HuH-7.5 (cell line): ENCODE results near the gene SGTA.

Source experiments
- DNase-seq: peaks from one replicate; pipeline ENCODE4 v3.0.0; 2011; ENCODE audit warnings: low spot score

The SGTA gene

GRCh38 chr19:2770055-2771013 is 12.7 kb downstream of the SGTA start:
- DNase-seq = no peak

- DNase-seq = no peak
Measured at GRCh38 chr19:2769218-2769617, 13.9 kb downstream of the SGTA start.

GRCh38 chr19:2768365-2769132 is 14.5 kb downstream of the SGTA start:
- no peak for DNase-seq

DNA sequence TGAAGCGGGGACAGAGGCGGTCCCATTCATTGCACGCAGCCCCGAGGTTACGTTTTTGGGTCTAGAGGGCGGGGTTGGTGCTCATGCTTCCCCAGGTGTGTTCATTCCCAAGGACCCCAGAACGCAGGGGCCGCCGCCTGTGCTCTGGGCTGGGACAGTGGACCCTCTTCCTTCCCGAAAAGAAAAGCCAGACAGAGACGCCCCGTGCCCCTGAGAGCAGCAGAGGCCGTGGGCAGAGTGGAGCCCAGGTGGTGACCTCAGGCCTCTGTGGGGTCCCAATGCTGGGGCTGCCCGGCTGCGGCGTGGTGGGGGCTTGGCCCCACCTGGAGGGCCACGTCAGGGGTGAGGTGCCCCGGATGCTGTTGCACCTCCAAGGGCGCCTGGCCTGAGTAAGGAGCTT is 15.4 kb downstream of the SGTA start:
- no peak for DNase-seq

GRCh38 chr19:2766594-2767372 is 16.3 kb downstream of the SGTA start:
- DNase-seq = no peak

- DNase-seq = no peak
Measured at GRCh38 chr19:2765376-2765775, 17.7 kb downstream of the SGTA start.

- DNase-seq = no peak
Measured at GRCh38 chr19:2764945-2765344, 18.1 kb downstream of the SGTA start.

DNA sequence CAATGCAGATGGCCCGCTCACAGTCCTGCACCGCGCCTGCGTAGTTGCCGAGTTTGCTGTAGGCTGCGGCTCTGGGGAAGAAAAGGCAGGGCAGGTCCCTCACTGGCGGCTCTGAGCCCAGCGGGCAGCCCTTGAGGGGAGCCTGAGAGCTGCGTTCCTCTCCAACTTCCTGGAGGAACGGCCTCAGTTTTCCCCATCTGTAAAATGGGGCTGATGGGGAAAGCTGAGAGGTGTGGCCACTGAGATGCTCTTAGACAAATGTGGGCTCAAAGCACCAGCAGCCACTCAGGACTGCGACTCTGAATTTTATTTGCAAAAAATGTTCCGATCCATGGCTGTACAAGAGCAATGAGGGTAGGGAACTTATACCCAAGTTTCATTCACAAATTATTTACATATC is 19.4 kb downstream of the SGTA start:
- DNase-seq = no peak

- DNase-seq = no peak
Measured at GRCh38 chr19:2762783-2763496, 20.1 kb downstream of the SGTA start.

DNA sequence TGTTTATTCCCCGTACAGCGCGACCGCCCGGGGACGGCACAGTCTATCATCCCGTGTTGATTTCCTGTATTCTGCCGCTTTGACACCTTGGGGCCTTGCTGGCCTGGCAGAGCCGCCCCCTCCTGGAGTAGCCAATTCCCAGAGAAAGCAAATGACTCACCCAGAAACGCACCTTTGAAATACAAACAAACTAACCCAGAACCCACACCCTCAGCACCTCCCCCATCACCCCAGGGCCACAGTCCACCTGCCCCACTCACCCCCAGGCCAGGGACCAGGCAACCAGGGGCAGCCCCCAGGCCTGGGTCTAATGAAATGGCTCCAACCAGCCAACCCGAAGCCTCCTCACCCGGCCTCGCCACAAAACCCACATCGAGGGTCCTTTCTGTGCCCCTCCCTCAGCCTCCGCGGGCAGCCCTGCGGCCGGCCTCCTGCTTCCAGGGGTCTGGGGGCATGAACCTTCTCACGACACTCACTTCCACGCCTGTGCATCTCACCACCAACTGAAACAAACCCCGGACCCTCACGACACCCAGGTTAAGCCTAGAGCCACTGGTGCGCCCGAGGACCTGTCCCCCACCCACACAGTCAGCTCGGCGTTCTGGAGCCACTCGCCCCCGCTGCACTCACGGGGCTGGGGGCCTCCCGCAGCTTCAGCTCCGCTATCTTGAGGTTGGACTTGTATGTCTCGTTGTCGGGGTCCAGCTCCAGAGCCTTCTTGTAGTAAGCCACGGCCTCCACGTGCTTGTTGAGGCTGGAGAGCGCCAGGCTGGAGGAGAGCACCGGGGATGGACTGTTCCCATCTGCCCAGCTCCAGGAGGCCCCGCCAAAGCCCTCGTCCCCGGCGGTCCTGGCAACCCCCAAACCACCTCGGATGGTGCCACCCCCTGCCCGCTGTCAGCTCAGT is 20.9 kb downstream of the SGTA start:
- DNase-seq = no peak

GRCh38 chr19:2761309-2761677 is 21.8 kb downstream of the SGTA start:
- no peak for DNase-seq

DNA sequence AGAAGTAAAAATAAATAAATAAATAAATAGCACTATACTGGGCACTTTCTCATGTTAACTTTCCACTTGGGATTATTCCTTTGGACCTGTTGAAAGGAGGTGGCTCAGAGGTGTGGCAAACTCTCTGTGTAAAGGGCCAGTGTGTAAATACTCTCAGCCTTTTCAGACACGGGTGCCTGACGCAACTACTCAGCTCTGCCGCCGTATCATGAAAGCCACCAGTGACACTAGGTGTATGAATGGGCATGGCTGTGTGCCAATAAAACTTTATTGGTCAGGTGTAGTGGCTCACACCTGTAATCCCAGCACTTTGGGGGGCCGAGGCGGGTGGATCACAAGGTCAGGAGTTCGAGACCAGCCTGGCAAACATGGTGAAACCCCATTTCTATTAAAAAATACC is 23.1 kb downstream of the SGTA start:
- DNase-seq = no peak

DNA sequence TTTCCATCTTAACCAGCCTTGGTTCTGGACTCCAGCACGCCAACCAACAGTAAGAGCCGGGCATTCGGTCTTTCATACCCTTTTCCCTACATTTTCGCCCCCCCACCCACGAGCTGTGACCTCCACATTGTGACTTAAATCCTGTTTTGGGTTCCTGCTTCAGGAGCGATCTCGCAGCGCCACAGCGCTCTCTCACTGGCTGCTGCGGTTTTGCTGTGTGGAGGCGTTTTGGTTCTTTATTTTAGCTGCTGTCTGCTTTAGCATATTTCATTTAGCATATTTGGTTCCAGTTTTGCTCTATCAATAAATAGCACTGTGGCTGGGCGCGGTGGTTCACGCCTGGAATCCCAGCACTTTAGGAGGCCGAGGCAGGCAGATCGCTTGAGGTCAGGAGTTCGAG is 23.7 kb downstream of the SGTA start:
- DNase-seq = no peak

GRCh38 chr19:2758601-2759313 is 24.3 kb downstream of the SGTA start:
- no peak for DNase-seq

DNA sequence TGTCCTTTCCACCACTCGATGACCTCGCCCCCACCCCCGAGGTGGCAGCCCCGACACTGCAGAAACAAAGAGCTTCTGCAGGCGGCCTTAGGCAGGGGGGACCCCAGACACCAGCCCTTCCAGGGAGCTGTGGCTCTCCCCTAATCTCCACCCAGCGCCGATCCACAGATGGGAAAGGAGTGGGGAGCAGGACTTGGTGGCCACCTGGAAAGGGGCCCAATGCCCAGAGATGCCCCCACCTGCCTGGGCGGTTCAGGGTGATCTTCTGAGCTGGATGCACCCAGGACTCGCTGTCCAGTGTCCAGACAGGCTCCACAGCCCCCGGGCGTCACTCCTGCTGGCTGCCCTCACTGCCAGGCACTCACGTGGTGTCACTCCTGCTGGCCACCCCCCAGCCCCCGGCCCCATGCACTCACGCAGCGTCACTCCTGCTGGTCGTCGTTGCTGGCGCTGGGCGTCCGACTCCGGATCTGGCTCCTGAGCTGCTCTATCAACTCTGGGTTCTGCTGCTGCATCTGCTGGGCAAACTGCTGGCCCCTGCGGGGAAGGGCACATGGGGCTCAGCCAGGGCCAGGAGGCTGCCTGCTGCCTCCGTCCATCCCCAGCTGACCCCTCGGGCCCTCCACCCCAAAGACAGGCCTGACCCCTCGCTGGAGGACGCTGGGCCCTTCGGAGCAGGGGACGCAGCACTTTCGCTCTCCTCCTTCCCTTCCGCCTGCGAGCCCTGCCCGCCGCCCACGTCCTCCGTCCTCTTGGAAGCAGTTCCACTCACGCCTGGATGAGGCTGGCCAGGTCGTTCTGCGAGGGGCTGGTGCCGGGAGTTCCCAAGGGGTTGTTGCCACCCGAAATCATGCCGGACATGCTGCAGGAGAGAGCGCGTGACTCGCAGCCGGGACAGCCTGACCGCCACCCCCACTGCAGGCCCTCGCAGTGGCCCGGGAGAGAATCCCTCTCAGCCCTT is 25.9 kb downstream of the SGTA start:
- DNase-seq = no peak

DNA sequence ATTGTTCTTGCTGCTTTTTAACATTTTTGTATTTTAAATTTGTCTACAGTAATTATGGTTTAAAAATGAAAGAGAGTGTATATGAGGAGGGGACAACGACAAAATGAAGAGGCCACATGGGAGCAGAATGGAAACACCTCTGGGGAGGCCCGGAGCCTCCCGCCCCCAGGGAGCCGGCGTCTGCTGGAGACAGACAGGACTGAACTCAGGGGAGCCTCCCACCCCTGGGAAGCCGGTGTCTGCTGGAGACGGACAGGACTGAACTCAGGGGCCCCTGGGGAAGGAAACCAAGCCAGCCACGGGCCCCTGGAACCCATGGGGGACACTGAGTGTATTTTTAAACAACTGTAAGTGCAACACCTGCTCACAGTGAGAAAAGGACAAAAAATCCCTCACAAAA is 26.6 kb downstream of the SGTA start:
- no peak for DNase-seq

DNA sequence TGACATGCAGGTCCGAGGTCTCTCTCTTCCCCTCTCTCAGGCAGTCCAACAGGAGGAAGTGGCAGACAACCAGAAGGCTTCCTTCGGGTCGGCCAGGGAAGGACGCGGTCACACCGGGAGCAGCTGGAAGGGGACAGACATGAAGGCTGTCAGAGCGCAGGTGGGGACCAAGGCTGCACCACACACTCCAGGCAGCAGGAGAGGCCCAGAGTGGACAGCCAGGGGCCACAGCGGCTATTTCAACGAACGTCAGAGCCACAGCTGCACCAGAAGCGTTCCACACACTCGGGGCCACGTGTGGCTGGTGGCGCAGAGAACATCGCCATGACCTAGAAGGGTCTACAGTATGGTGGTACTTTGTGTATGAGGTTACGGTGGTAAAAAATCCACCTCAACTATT is 27.3 kb downstream of the SGTA start:
- no peak for DNase-seq

DNA sequence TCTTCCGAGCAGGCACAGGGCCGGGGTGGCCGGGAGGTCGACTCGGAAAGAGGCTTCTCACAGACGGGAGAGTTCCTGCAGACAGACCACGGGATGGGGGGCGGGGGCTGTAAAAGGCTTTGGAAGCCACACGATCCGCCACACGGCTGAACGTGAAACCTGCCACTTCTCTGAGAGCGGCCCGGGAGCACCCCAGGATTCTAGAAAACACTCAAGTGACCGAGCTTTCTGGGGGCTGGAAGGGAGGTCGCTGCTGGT is 27.7 kb downstream of the SGTA start:
- no peak for DNase-seq
